Hematopoietic multipotent progenitor cell treated with erythropoietin and hydrocortisone succinate and interleukin-3 and kit ligand, for 8 days (in vitro differentiated cells): ENCODE results near the gene SH3BGR.

Experiments used
- DNase-seq: peaks from one replicate; pipeline ENCODE4 v3.0.0-alpha.2; 2015

The SH3BGR gene

GRCh38 chr21:39461419-39461818, 9.6 kb downstream of the SH3BGR start:
- DNase-seq: no peak

DNA sequence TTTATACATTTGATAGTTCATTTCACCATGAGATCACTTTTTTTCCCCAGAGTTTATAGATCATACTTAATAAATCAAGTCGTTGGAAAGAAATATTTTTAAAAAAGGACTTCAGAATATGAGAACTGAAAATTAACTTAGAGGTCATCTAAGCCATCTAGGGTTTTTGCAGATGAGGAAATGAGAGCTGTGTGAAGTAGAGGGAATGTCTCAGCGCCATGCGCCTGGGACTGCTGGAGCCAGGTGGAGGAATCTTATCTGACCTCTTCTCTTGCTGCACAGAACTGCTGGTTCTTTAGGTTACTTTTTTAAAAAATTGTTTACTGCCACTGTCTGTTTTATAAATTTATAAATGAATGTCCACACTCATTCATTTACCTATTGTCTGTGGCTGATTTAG, 11.5 kb downstream of the SH3BGR start:
- no peak for DNase-seq

DNA sequence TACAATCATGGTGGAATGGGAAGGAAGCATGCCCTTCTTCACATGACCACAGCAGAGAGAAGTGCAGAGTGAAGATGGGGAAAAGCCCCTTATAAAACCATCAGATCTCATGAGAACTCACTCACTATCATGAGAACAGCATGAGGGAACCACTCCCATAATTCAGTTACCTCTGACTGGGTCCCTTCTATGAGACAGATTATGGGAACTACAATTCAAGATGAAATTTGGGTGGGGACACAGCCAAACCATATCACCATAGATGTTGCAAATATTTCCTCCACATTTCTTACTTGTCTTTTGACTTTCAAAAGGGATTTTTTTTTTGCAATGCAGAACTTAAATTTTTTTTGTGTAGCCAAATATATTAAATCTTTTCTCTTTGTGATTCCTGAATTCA, 14.8 kb downstream of the SH3BGR start:
- no peak for DNase-seq

DNA sequence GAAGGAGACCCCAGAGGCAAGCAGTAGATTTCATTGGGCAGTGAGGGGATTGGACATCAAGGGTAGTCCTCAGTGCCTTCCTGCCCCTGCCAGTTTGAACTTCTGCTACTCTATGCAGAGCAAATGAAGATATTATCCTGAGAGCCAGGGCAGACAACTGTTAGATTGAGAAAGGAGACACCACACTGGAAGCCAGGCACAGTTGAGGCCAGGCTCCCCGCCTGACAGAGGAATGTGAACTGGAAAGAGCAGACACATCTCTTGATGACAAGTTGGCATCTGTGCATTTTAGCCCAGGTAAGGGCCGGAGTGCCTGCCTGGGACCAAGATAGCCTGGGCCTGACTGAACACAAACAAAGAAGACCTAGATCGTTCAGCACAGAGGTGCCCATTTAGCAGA, 16.0 kb downstream of the SH3BGR start:
- DNase-seq: no peak

DNA sequence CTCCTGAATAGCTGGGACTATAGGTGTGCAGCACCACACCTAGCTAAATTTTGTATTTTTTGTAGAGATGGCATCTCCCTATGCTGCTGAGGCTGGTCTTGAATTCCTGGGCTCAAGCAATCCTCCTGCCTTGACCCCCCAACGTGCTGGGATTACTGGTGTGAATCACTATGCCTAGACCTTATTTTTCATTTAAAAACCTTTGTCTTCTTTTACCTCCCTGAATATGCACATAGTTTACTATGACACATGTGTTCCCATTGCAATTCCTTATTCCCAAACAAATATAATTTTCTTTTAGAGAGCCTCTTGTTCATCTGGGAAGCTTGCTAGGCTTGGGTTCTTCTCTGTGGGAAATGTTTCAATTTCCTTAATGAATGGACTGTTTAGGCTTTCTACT, 16.8 kb downstream of the SH3BGR start:
- DNase-seq: no peak

DNA sequence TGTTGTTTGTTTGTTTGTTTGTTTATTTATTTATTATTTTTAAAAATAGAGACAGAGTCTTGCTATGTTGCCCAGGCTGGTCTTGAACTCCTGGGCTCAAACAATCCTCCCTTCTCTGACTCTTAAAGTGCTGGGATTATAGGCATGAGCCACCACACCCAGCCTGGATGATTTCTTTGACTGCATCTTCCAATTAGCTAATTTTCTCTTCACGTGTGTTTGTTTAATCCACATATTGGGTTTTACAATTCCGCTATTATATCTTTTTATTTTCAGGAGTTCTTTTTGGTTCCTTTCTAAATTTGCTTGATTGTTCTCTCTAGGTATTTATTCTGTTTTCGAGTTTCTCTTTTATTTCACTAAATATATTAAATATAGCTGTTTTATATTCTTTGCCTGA, 19.8 kb downstream of the SH3BGR start:
- DNase-seq: no peak

DNA sequence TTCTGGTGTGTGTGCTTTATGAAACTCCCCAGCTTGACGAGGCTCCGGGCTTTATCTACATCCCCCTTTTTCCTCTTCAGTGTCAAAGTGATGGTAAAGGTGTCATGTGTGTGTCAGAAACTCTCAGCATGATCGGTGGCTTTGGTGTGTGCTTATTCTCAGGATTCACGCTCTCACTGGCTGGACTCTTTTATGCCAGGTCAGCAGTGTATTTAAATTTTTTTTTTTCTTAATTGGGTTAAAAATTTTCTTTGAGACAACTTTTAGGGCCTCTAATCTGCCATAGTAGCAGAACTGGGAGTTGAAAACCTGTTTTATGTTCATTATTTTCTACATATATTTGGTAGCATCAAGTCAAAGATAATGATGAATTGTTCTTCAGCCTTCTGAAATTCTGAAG, 21.0 kb downstream of the SH3BGR start:
- DNase-seq: no peak

- no peak for DNase-seq
Measured at GRCh38 chr21:39474611-39475010, 22.8 kb downstream of the SH3BGR start.

GRCh38 chr21:39479164-39479813, 27.5 kb downstream of the SH3BGR start:
- DNase-seq: no peak

GRCh38 chr21:39479814-39480182, 28.0 kb downstream of the SH3BGR start:
- no peak for DNase-seq

DNA sequence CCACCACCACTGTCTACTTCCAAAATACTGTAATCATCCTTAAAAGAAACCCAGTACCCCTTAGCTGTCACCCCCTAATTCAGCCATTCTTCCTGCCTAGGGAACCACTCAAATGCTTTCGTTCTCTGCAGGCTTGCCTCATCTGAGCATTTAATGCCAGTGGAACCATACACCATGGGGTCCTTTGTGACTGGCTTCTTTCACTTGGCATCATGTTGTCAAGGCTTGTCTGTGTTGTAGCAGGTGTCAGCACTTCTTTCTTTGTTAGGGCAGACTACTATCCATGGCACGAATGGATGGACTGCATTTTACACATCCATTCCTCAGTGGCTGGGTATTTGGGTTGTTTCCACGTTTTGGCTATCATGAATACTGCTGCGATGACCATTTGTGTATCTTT, 28.5 kb downstream of the SH3BGR start:
- DNase-seq: no peak

- DNase-seq: no peak
Measured at GRCh38 chr21:39481886-39482285, 30.1 kb downstream of the SH3BGR start.

DNA sequence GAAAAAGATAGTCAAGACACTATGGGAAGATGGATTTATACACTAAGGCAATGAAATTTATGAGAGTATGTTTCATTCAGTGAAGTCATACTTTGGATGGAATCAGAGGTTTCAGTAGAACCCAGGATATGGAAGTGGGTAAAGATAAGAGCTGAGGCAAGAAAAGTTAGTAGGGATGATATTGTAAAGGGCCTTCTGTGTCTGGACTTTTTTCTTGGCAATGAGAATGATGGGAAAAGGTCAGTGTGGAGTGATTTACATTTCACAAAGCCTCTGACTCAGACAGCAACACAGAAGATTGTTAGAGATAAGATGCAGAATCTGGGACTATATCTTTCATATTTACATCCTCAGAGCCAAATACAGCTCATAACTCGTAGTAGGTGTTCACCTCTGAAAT, 32.1 kb downstream of the SH3BGR start:
- DNase-seq: no peak

- DNase-seq: no peak
Measured at GRCh38 chr21:39484711-39485276, 33.0 kb downstream of the SH3BGR start.

- no peak for DNase-seq
Measured at GRCh38 chr21:39489380-39489924, 37.7 kb downstream of the SH3BGR start.

DNA sequence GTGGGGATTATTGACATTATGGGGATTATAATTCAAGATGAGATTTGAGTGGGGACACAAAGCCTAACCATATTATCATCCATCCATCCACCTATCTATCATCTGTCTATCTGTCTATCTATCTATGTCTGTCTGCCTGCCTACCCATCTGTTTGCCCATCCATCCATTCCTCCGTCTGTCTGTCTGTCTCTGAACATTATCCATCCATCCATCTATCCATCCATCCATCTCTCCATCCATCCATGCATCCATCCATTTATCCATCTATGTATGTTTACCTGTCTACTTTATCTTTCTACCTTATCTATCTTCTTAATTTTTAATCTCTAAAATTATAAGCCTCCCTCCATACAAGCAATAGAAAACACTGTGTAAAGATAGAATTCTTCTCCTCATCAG, 47.4 kb downstream of the SH3BGR start:
- DNase-seq: no peak

GRCh38 chr21:39502631-39503030, 50.9 kb downstream of the SH3BGR start:
- no peak for DNase-seq

- DNase-seq: no peak
Measured at GRCh38 chr21:39503123-39503762, 51.5 kb downstream of the SH3BGR start.

DNA sequence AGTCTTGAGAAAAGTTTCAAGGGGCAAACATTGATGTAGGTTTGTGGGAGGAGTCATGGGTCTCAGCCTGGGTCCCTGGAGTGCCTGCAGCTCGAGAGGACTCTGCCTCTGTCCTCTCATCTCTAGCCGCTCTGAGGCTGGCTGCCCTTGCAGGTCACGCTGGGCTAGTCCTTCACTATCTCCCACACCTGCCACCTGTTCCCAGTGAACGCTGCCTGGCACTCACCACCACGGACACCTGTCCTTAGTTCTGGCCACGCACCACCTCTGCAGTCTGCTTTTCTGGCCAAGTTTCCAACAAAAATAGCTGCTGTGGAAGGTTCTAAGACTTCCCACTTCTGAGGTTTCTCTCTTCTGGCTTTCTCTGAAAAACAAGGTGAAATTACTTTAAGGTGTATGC, 52.5 kb downstream of the SH3BGR start:
- DNase-seq: no peak

DNA sequence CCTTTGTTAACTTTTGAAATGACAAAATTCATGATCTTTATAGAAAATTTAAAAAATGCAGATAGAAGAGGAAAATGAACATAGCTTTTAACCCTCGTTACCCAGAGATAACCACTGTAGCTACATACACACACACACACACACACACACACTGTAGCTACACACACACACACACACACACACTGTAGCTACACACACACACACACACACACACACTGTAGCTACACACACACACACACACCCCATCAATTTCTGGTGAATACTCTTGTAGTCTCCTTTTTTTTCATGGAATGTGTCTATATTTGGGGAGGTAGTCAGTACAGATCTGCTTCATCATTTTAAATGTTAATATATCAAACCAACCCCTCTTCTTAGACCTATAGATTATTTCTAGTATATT, 58.5 kb downstream of the SH3BGR start:
- no peak for DNase-seq

DNA sequence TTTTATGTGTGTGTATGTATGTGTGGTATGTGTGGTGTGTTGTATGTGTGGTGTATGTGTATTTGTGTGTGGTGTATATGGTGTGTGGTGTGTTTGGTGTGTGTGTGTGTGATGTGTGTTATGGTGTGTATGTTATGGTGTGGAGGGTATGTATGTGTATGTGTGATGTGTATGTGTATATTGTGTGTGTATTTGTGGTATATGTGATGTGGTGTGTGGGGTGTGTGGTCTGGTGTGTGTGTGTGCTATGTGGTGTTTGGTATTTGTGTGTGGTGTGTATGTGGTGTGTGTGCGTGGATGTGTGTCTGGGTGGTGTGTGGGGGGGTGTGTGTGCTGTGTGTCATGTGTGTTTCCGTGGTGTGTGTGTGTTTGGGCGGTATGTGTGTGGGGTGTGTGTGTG, 59.3 kb downstream of the SH3BGR start:
- DNase-seq: no peak

DNA sequence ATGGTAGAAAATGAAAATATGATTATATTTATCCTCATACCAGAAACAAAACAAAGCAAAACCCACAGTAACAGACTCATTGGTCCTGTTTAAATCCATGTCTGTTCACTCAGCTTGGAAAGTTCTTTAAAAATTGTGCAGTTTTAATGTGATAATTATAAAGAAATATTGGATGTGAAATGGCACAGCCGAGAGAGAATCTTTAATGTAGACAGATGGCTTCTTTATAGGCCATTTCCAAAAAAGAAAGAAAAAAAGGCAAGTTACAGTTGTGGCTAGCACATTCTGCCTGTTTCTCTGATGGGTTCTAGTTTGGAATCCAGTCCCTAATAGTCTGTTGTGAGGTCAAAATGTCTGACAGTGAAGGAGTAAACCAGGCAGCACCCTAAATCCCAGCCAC, 62.0 kb downstream of the SH3BGR start:
- no peak for DNase-seq

- no peak for DNase-seq
Measured at GRCh38 chr21:39515684-39516472, 64.1 kb downstream of the SH3BGR start.
